SJCRH30 (cell line): Measurements from ENCODE around the gene ZDHHC3. TPM values are rescaled to one million over a fixed set of nuclear protein-coding genes. Genes with fewer than 3 reads are reported as not detected.

Experiments
- DNase-seq, 2 experiments: peaks; one replicate each; pipeline ENCODE4 v3.0.0-alpha.2; 2015 to 2020
- H3K27ac ChIP-seq: fragments of 250-450 bp; sonication (Bioruptor Pico); 2 replicates; pipeline ENCODE4 v1.5.1; 2020; ENCODE audit warnings: mild to moderate bottlenecking, moderate library complexity
- H3K27me3 ChIP-seq: fragments of 250-450 bp; sonication (Bioruptor Pico); 2 replicates; pipeline ENCODE4 v1.5.1; 2020; ENCODE audit warnings: mild to moderate bottlenecking, moderate library complexity
- H3K36me3 ChIP-seq: fragments of 250-450 bp; sonication (Bioruptor Pico); 2 replicates; pipeline ENCODE4 v1.5.1; 2020; ENCODE audit warnings: mild to moderate bottlenecking, moderate library complexity
- H3K4me1 ChIP-seq: fragments of 250-450 bp; sonication (Bioruptor Pico); 2 replicates; pipeline ENCODE4 v1.5.1; 2020; ENCODE audit warnings: mild to moderate bottlenecking, moderate library complexity
- H3K4me3 ChIP-seq: fragments of 250-450 bp; sonication (Bioruptor Pico); 2 replicates; pipeline ENCODE4 v1.5.1; 2020; ENCODE audit warnings: mild to moderate bottlenecking, moderate library complexity
- H3K9me3 ChIP-seq: fragments of 250-450 bp; sonication (Bioruptor Pico); replicated peaks from 2 replicates; pipeline ENCODE4 v1.5.1; 2020; ENCODE audit warnings: mild to moderate bottlenecking, moderate library complexity
- total RNA-seq: library from RNA; depleted of rRNA; stranded (reverse); fragments of >200 nt; shearing (Covaris generic); gene quantifications from 2 replicates; pipeline ENCODE4 v1.2.3, GENCODE V29; 2014

Gene ZDHHC3
- total RNA-seq, 1 experiment from 2014 or later: 55.6 TPM

GRCh38 chr3:45003859-45004258 is 27.9 kb upstream of the ZDHHC3 start:
- H3K4me1 ChIP-seq: no peaks in the 10 kb centered on the region
- no peak for DNase-seq
- no peak overlapping the region for H3K27ac ChIP-seq
- H3K27me3 ChIP-seq: no peaks in the 10 kb centered on the region
- H3K36me3 ChIP-seq: peaks cover 46% of the 10 kb centered on the region
- peaks cover 5% of the 10 kb centered on the region; the same call in 1 of the 2 replicates for H3K9me3 ChIP-seq
- H3K4me3 ChIP-seq: no peak overlapping the region

- H3K27ac ChIP-seq: no peak overlapping the region
- H3K36me3 ChIP-seq: peaks cover 51% of the 10 kb centered on the region
- H3K4me1 ChIP-seq: no peaks in the 10 kb centered on the region
- no peak for DNase-seq
- no peaks in the 10 kb centered on the region for H3K27me3 ChIP-seq
- H3K9me3 ChIP-seq: peaks cover 5% of the 10 kb centered on the region; the same call in 1 of the 2 replicates
- no peak overlapping the region for H3K4me3 ChIP-seq
Measured at GRCh38 chr3:45003406-45003805, 27.4 kb upstream of the ZDHHC3 start.

GRCh38 chr3:45002720-45003119 is 26.7 kb upstream of the ZDHHC3 start:
- peaks cover 48% of the 10 kb centered on the region for H3K36me3 ChIP-seq
- no peaks in the 10 kb centered on the region for H3K27me3 ChIP-seq
- H3K9me3 ChIP-seq: peaks cover 5% of the 10 kb centered on the region; the same call in 1 of the 2 replicates
- H3K4me1 ChIP-seq: no peaks in the 10 kb centered on the region
- no peak for DNase-seq
- no peak overlapping the region for H3K27ac ChIP-seq
- H3K4me3 ChIP-seq: no peak overlapping the region

- no peak for DNase-seq
- Histone ChIP-seq H3K4me3 (no peak overlapping the region), H3K27ac (no peak overlapping the region), H3K4me1 (no peaks in the 10 kb centered on the region), H3K36me3 (peaks cover 51% of the 10 kb centered on the region), H3K9me3 (peaks cover 5% of the 10 kb centered on the region; the same call in 1 of the 2 replicates), H3K27me3 (no peaks in the 10 kb centered on the region)
Measured at GRCh38 chr3:45002139-45002660, 26.2 kb upstream of the ZDHHC3 start.

GRCh38 chr3:45001738-45002137 is 25.8 kb upstream of the ZDHHC3 start:
- H3K36me3 ChIP-seq: peaks cover 52% of the 10 kb centered on the region
- H3K4me1 ChIP-seq: no peaks in the 10 kb centered on the region
- H3K4me3 ChIP-seq: no peak overlapping the region
- H3K9me3 ChIP-seq: peaks cover 5% of the 10 kb centered on the region; the same call in 1 of the 2 replicates
- H3K27ac ChIP-seq: no peak overlapping the region
- H3K27me3 ChIP-seq: no peaks in the 10 kb centered on the region
- DNase-seq: no peak

GRCh38 chr3:45000823-45001222 is 24.8 kb upstream of the ZDHHC3 start:
- H3K9me3 ChIP-seq: peaks cover 5% of the 10 kb centered on the region; the same call in 1 of the 2 replicates
- DNase-seq: no peak
- no peak overlapping the region for H3K4me3 ChIP-seq
- peaks cover 7% of the 10 kb centered on the region; the same call in 1 of the 2 replicates for H3K4me1 ChIP-seq
- peaks cover 58% of the 10 kb centered on the region for H3K36me3 ChIP-seq
- no peak overlapping the region for H3K27ac ChIP-seq
- no peaks in the 10 kb centered on the region for H3K27me3 ChIP-seq

GRCh38 chr3:44999782-45000181 is 23.8 kb upstream of the ZDHHC3 start:
- peaks cover 50% of the 10 kb centered on the region for H3K36me3 ChIP-seq
- no peak overlapping the region for H3K4me3 ChIP-seq
- H3K27ac ChIP-seq: no peak overlapping the region

GRCh38 chr3:44996556-44996969 is 20.6 kb upstream of the ZDHHC3 start:
- Histone ChIP-seq H3K4me3 (no peak overlapping the region), H3K27ac (no peak overlapping the region), H3K4me1 (peaks cover 16% of the 10 kb centered on the region; the same call in 1 of the 2 replicates), H3K27me3 (no peaks in the 10 kb centered on the region), H3K9me3 (no peaks in the 10 kb centered on the region), H3K36me3 (peaks cover 45% of the 10 kb centered on the region)
- DNase-seq: no peak

More at GRCh38 chr3:44999782-45000181, 23.8 kb upstream of the ZDHHC3 start:
- peaks cover 3% of the 10 kb centered on the region; the same call in 1 of the 2 replicates for H3K9me3 ChIP-seq
- no peak for DNase-seq
- no peaks in the 10 kb centered on the region for H3K27me3 ChIP-seq
- H3K4me1 ChIP-seq: peaks cover 10% of the 10 kb centered on the region; the same call in 1 of the 2 replicates

GRCh38 chr3:44995142-44995770 is 19.3 kb upstream of the ZDHHC3 start:
- no peak overlapping the region for H3K4me3 ChIP-seq
- DNase-seq: peak; percentile 72 to 78
- peaks cover 16% of the 10 kb centered on the region; the same call in 1 of the 2 replicates for H3K4me1 ChIP-seq
- H3K36me3 ChIP-seq: peaks cover 51% of the 10 kb centered on the region
- H3K9me3 ChIP-seq: no peaks in the 10 kb centered on the region
- peak overlapping the region; percentile 25 for H3K27ac ChIP-seq
- no peaks in the 10 kb centered on the region for H3K27me3 ChIP-seq

GRCh38 chr3:44993471-44994205 is 17.7 kb upstream of the ZDHHC3 start:
- Histone ChIP-seq H3K4me1 (peaks cover 16% of the 10 kb centered on the region; the same call in 1 of the 2 replicates), H3K27ac (no peak overlapping the region; the same call in 1 of the 2 replicates), H3K9me3 (no peaks in the 10 kb centered on the region), H3K36me3 (peaks cover 44% of the 10 kb centered on the region), H3K27me3 (no peaks in the 10 kb centered on the region), H3K4me3 (no peak overlapping the region)
- DNase-seq: peak in 1 of 2 experiments; percentile 13

- DNase-seq: peak in 1 of 2 experiments; percentile 41
- Histone ChIP-seq H3K27me3 (no peaks in the 10 kb centered on the region), H3K27ac (no peak overlapping the region), H3K4me3 (no peak overlapping the region), H3K36me3 (peaks cover 37% of the 10 kb centered on the region), H3K9me3 (no peaks in the 10 kb centered on the region), H3K4me1 (peaks cover 16% of the 10 kb centered on the region; the same call in 1 of the 2 replicates)
Measured at GRCh38 chr3:44992555-44993470, 16.8 kb upstream of the ZDHHC3 start.

GRCh38 chr3:44991326-44991725 is 15.4 kb upstream of the ZDHHC3 start:
- DNase-seq: no peak
- no peak overlapping the region for H3K4me3 ChIP-seq
- no peak overlapping the region for H3K27ac ChIP-seq

GRCh38 chr3:44989636-44990373 is 13.8 kb upstream of the ZDHHC3 start:
- peaks cover 7% of the 10 kb centered on the region; the same call in 1 of the 2 replicates for H3K4me1 ChIP-seq
- H3K36me3 ChIP-seq: peaks cover 36% of the 10 kb centered on the region
- DNase-seq: no peak
- no peaks in the 10 kb centered on the region for H3K9me3 ChIP-seq
- H3K27ac ChIP-seq: no peak overlapping the region
- no peak overlapping the region for H3K4me3 ChIP-seq
- no peaks in the 10 kb centered on the region for H3K27me3 ChIP-seq

More at GRCh38 chr3:44991326-44991725, 15.4 kb upstream of the ZDHHC3 start:
- peaks cover 15% of the 10 kb centered on the region; the same call in 1 of the 2 replicates for H3K4me1 ChIP-seq
- peaks cover 33% of the 10 kb centered on the region for H3K36me3 ChIP-seq
- H3K27me3 ChIP-seq: no peaks in the 10 kb centered on the region
- no peaks in the 10 kb centered on the region for H3K9me3 ChIP-seq
